ENCODE data around the gene SNX20.

The SNX20 gene

DNA sequence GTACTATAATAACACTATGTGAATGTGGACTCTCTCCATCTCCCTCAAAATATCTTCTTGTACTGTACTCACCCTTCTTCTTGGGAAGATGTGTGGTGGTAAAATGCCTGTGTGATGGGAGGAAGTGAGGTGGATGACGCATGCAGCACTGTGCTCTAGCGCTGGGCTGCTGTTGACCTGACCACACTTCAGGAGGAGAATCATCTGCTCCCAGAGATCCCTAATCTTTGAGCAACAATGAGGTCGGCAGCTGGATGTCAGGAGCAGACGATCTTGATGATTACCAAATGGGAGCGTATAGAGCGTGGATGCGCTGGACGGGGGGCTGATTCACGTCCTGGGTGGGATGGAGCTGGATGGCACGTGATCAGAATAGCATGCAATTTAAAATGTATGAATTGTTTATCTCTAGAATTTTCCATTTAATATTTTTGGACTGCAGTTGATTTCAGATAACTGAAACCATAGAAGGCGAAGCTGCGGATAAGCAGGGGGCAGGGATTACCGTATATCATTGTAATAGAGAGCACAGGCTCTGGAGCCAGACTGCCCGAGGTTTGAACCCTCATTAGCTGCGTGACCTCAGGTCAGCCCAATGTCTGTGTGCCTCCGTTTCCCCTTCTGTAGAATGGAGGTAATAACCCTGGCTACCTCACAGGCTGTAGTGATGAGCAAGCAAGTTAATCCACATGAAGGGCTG is 37.1 kb upstream of the SNX20 start:
- Histone ChIP-seq H2AFZ (ENCODE audit: low read depth, low read length) (no peak overlapping the region), H4K20me1 (ENCODE audit: insufficient read depth, low read length) (no peaks in the 10 kb centered on the region), H3K27me3 (ENCODE audit: low read depth, low read length) (no peaks in the 10 kb centered on the region), H3K79me2 (ENCODE audit: low read length) (no peaks in the 10 kb centered on the region), H3K4me2 (ENCODE audit: low read length) (no peak overlapping the region), H3K36me3 (replicated peaks; ENCODE audit: low read depth, low read length) (no peaks in the 10 kb centered on the region), H3K27ac (ENCODE audit: low read length) (no peak overlapping the region), H3K9me3 (ENCODE audit: insufficient read depth, low read length) (no peaks in the 10 kb centered on the region), H3K4me1 (ENCODE audit: low read length) (peaks cover 10% of the 10 kb centered on the region), H3K4me3 (ENCODE audit: low read length) (no peak overlapping the region), H3K9ac (ENCODE audit: low read length) (no peak overlapping the region)
- no peak for TF ChIP-seq EZH2phosphoT487 (IDR thresholded peaks at IDR 0.05; ENCODE audit: low read depth)
- TF ChIP-seq, protein P1, sequence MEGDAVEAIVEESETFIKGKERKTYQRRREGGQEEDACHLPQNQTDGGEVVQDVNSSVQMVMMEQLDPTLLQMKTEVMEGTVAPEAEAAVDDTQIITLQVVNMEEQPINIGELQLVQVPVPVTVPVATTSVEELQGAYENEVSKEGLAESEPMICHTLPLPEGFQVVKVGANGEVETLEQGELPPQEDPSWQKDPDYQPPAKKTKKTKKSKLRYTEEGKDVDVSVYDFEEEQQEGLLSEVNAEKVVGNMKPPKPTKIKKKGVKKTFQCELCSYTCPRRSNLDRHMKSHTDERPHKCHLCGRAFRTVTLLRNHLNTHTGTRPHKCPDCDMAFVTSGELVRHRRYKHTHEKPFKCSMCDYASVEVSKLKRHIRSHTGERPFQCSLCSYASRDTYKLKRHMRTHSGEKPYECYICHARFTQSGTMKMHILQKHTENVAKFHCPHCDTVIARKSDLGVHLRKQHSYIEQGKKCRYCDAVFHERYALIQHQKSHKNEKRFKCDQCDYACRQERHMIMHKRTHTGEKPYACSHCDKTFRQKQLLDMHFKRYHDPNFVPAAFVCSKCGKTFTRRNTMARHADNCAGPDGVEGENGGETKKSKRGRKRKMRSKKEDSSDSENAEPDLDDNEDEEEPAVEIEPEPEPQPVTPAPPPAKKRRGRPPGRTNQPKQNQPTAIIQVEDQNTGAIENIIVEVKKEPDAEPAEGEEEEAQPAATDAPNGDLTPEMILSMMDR (IDR thresholded peaks at IDR 0.05; ENCODE audit: low read depth, low read length): no peak

DNA sequence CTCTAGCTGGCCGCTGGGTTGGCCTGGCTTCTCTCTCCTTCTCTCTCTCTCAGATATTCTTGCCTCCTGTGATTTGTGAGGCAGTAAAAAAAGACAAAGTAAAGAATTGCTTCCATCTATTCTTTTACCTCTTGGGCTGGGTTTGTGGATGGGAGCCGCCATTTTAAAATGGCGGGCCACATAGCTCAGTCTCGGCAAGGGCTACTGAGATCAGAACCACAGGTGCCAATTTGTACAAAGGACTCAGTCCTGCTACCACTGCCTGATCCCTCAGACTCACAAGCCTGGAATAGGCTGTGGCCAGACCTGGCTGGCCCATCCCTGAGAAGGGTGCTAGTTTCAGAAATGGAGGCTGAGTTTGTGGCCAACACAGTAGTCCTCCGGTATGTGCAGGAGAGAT is 36.4 kb upstream of the SNX20 start:
- no peak overlapping the region for H3K27ac ChIP-seq (ENCODE audit: low read length)
- H3K36me3 ChIP-seq (replicated peaks; ENCODE audit: low read depth, low read length): no peaks in the 10 kb centered on the region
- H3K4me1 ChIP-seq (ENCODE audit: low read length): peaks cover 16% of the 10 kb centered on the region
- H3K79me2 ChIP-seq (ENCODE audit: low read length): no peaks in the 10 kb centered on the region
- H3K9me3 ChIP-seq (ENCODE audit: insufficient read depth, low read length): no peaks in the 10 kb centered on the region
- no peak overlapping the region for H3K4me3 ChIP-seq (ENCODE audit: low read length)
- H3K27me3 ChIP-seq (ENCODE audit: low read depth, low read length): no peaks in the 10 kb centered on the region
- H3K9ac ChIP-seq (ENCODE audit: low read length): no peak overlapping the region
- H2AFZ ChIP-seq (ENCODE audit: low read depth, low read length): no peak overlapping the region
- TF ChIP-seq, protein P1 (IDR thresholded peaks at IDR 0.05; ENCODE audit: low read depth, low read length): no peak
- H4K20me1 ChIP-seq (ENCODE audit: insufficient read depth, low read length): no peaks in the 10 kb centered on the region
- no peak overlapping the region for H3K4me2 ChIP-seq (ENCODE audit: low read length)

DNA sequence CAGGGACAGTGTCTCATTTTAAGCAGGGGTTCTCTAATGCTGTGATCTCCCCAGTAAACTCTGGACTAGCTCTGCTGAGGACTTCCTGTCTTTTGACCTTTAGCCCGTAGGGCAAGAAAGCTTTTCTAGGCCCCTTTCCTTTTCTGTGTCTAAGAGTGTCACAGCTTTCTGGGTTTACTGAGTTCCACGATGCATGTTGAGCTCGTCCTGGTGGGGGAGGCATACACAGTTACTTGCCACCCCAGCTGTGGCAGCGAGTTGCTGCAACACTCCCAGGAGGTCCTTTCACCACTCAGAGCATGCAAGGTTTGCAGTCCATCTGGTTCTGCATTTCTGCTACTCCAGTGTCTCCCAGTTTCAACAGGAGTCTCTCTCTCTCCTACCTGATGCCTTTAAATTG is 36.0 kb upstream of the SNX20 start:
- TF ChIP-seq, protein P1 (IDR thresholded peaks at IDR 0.05; ENCODE audit: low read depth, low read length): no peak
- TF ChIP-seq EZH2phosphoT487 (IDR thresholded peaks at IDR 0.05; ENCODE audit: low read depth): no peak
- Histone ChIP-seq H3K79me2 (ENCODE audit: low read length) (no peaks in the 10 kb centered on the region), H3K27me3 (ENCODE audit: low read depth, low read length) (no peaks in the 10 kb centered on the region), H4K20me1 (ENCODE audit: insufficient read depth, low read length) (no peaks in the 10 kb centered on the region), H2AFZ (ENCODE audit: low read depth, low read length) (no peak overlapping the region), H3K4me1 (ENCODE audit: low read length) (peaks cover 16% of the 10 kb centered on the region), H3K4me2 (ENCODE audit: low read length) (no peak overlapping the region), H3K9ac (ENCODE audit: low read length) (no peak overlapping the region), H3K27ac (ENCODE audit: low read length) (no peak overlapping the region), H3K9me3 (ENCODE audit: insufficient read depth, low read length) (no peaks in the 10 kb centered on the region), H3K36me3 (replicated peaks; ENCODE audit: low read depth, low read length) (no peaks in the 10 kb centered on the region), H3K4me3 (ENCODE audit: low read length) (no peak overlapping the region)

DNA sequence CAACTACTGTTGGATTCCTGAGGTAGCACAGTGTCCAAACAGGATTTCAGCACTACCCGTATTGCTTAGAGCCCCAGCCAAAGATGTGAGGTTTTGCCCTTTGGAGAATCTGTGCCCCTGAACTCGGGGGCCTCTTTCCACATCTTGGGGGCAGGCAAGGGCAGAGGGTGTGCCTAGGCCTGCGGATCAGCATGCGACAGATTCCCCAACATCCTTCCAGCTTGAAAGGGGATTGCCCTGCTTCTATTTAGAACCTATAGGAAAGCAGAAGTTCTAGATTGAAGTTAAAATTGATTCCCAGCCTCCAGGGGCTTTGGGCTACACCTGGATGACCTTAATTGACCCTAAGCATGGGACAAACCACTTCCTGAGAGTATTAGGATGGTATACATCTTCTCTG is 31.8 kb upstream of the SNX20 start:
- Histone ChIP-seq H3K4me3 (ENCODE audit: low read length) (no peak overlapping the region), H3K79me2 (ENCODE audit: low read length) (no peaks in the 10 kb centered on the region), H3K9ac (ENCODE audit: low read length) (no peak overlapping the region), H3K4me2 (ENCODE audit: low read length) (no peak overlapping the region), H3K36me3 (replicated peaks; ENCODE audit: low read depth, low read length) (no peaks in the 10 kb centered on the region), H2AFZ (ENCODE audit: low read depth, low read length) (no peak overlapping the region), H4K20me1 (ENCODE audit: insufficient read depth, low read length) (no peaks in the 10 kb centered on the region), H3K4me1 (ENCODE audit: low read length) (peaks cover 39% of the 10 kb centered on the region), H3K27ac (ENCODE audit: low read length) (no peak overlapping the region), H3K9me3 (ENCODE audit: insufficient read depth, low read length) (no peaks in the 10 kb centered on the region), H3K27me3 (ENCODE audit: low read depth, low read length) (no peaks in the 10 kb centered on the region)
- TF ChIP-seq, protein P1 (IDR thresholded peaks at IDR 0.05; ENCODE audit: low read depth, low read length): no peak
- no peak for TF ChIP-seq EZH2phosphoT487 (IDR thresholded peaks at IDR 0.05; ENCODE audit: low read depth)

Data from OCI-LY3 (cell line).